Psoas muscle (tissue), 8 donors: ENCODE results near the gene FUZ. TPM values are rescaled to one million over a fixed set of nuclear protein-coding genes. Genes with fewer than 3 reads are reported as not detected.

Source experiments
- ATAC-seq, 4 donors: fragments of 200-7000 bp; cut with Tn5 transposase; one replicate each; pipeline ENCODE4 v1.9.1; 2020; ENCODE audit warnings: moderate library complexity in 3 of 4, mild to moderate bottlenecking in 2 of 4
- DNase-seq, 2 donors: peaks; one replicate each; pipeline ENCODE4 v3.0.0-alpha.2; 2020
- H3K27ac ChIP-seq: fragments of 200-600 bp; one replicate; pipeline ENCODE4 v1.8.0; 2022
- H3K27me3 ChIP-seq, 3 donors: fragments of 200-600 bp in 1 of 3; one replicate each; pipeline versions ENCODE4 v1.6.1 to v1.8.0; 2013 to 2022; ENCODE audit warnings: low read length in 2 of 3, mild to moderate bottlenecking in 2 of 3, moderate library complexity in 1 of 3; ENCODE audit not compliant: insufficient read depth in 3 of 3
- H3K36me3 ChIP-seq, 2 donors: fragments of 200-600 bp in 1 of 2; one replicate each; pipeline versions ENCODE4 v1.6.1 to v1.8.0; 2013 to 2022; ENCODE audit warnings: low read depth in 1 of 2, mild to moderate bottlenecking in 1 of 2, moderate library complexity in 1 of 2; ENCODE audit not compliant: insufficient read depth in 1 of 2
- H3K4me1 ChIP-seq: fragments of 200-600 bp; one replicate; pipeline ENCODE4 v1.8.0; 2022
- H3K4me3 ChIP-seq: fragments of 200-600 bp; one replicate; pipeline ENCODE4 v1.8.0; 2022; ENCODE audit warnings: mild to moderate bottlenecking
- H3K9me3 ChIP-seq: fragments of 200-600 bp; one replicate; pipeline ENCODE4 v1.8.0; 2022
- CTCF ChIP-seq: fragments of 200-600 bp; IDR thresholded peaks from one replicate; pipeline ENCODE4 v1.8.0; 2022; ENCODE audit warnings: antibody characterized with exemption
- WGBS, 3 donors: extraction: QIAGEN DNeasy Blood & Tissue Kit; methylation state at CpG; one replicate each; pipeline versions ENCODE4 v1.1.6 to v1.1.7; 2013; 5-methylcytosine and 5-hydroxymethylcytosine counted together
- intact Hi-C, 2 donors: fragments of 100-400 bp; cut with DNase I; formaldehyde crosslinking; loops; one replicate each; pipeline versions ENCODE4 v1.11.0 to v1.14.2; 2022
- polyA plus RNA-seq, 3 donors: library from polyadenylated mRNA; stranded (reverse); fragments of 200-250 nt; gene quantifications; one replicate each; pipeline ENCODE4 v1.2.3, GENCODE V29; 2013
- total RNA-seq, 4 donors: library from RNA; stranded (reverse); fragmentation: NEBNext Ultra II Directional in 2 of 4; extraction: Animal tissue kit (Norgen Biotek cat#: 25700) in 2 of 4; gene quantifications; one replicate each; pipeline versions ENCODE4 v1.2.1 to v1.2.4, GENCODE V29; 2021 to 2023
- donor health status: healthy with polysubstance abuse.
- donor health status: DM: no; HTN: no; CAD: no; lungs with moderate emphysema.
- donor health status: Bipolar disorder and iron deficiency.
- donor health status: healthy.
- donor health status: DM: yes; HTN: yes; CAD: no.
- donor health status: DM: no; HTN: no; CAD: no.
- donor health status: DM: no; HTN: no; CAD: no.
- donor health status: DM: yes; HTN: yes; CAD: no.

The FUZ gene
- total and polyA plus RNA-seq, 7 donors, result 15.9 to 38.8 (median 25.5) TPM

GRCh38 chr19:49764341-49764740, 48.8 kb downstream of the FUZ start:
- Histone ChIP-seq H3K27me3 (no peaks in the 10 kb centered on the region), H3K4me3 (no peak overlapping the region), H3K9me3 (no peaks in the 10 kb centered on the region), H3K36me3 (no peaks in the 10 kb centered on the region), H3K4me1 (peaks cover 14% of the 10 kb centered on the region), H3K27ac (no peak overlapping the region)
- DNase-seq, result no peak
- WGBS, 3 donors, result 90 to 92% (median 91%) methylated on average over 8 of the region's 8 CpGs
- ATAC-seq, result no peak
- no peak for TF ChIP-seq CTCF
- intact Hi-C loops, result loop anchor here in 1 of 2 donors (5.0 kb wide), 1 partner anchor 82 kb away; no protein-coding TSS in a partner anchor

GRCh38 chr19:49763230-49763629, 49.9 kb downstream of the FUZ start, which contains the start of gene TSKS:
Gene TSKS, minus strand, starts transcription at chr19:49763306. Its CDS starts 59 bp downstream, at chr19:49763247.
- Histone ChIP-seq H3K4me3 (no peak within 1 kb of the TSS), H3K4me1 (peaks cover 4% of the 10 kb centered on the region), H3K27ac (no peak within 1 kb of the TSS), H3K9me3 (no peaks in the 10 kb centered on the region), H3K36me3 (no peaks in the 10 kb centered on the region), H3K27me3 (no peaks in the 10 kb centered on the region)
- ATAC-seq (no peak), DNase-seq (no peak)
- TF ChIP-seq CTCF, result no peak
- 63 to 71% (median 68%) methylated on average over 6 of the region's 6 CpGs for WGBS, 3 donors
- intact Hi-C loops, result loop anchor here in 1 of 2 donors (5.0 kb wide), 1 partner anchor 81 kb away; no protein-coding TSS in a partner anchor

- 46 to 50% (median 47%) methylated on average over 16 of the region's 16 CpGs for WGBS, 3 donors
- DNase-seq (peak in 1 of 2 donors; percentile 42), ATAC-seq (no peak)
- Histone ChIP-seq H3K27ac (no peak overlapping the region), H3K9me3 (no peaks in the 10 kb centered on the region), H3K4me3 (no peak overlapping the region), H3K27me3 (no peaks in the 10 kb centered on the region), H3K4me1 (no peaks in the 10 kb centered on the region), H3K36me3 (no peaks in the 10 kb centered on the region)
- TF ChIP-seq CTCF, result no peak
- intact Hi-C loops, result loop anchor here in 1 of 2 donors (5.0 kb wide), 1 partner anchor 79 kb away; no protein-coding TSS in a partner anchor
Measured at GRCh38 chr19:49761625-49762311, 51.3 kb downstream of the FUZ start.

GRCh38 chr19:49761249-49761624, 51.9 kb downstream of the FUZ start:
- intact Hi-C loops, result loop anchor here in 1 of 2 donors (5.0 kb wide), 1 partner anchor 79 kb away; no protein-coding TSS in a partner anchor
- 78 to 88% (median 81%) methylated on average over 1 of the region's 1 CpG for whole genome bisulfite sequencing, 3 donors
- Histone ChIP-seq H3K9me3 (no peaks in the 10 kb centered on the region), H3K27me3 (no peaks in the 10 kb centered on the region), H3K36me3 (no peaks in the 10 kb centered on the region), H3K4me1 (no peaks in the 10 kb centered on the region), H3K4me3 (no peak overlapping the region), H3K27ac (no peak overlapping the region)
- ATAC-seq (no peak), DNase-seq (no peak)
- TF ChIP-seq CTCF, result no peak
